ENCODE measurements around the gene APOL1. TPM values are rescaled to one million over a fixed set of nuclear protein-coding genes. Genes with fewer than 3 reads are reported as not detected.
"Not testable (repeated sequence)": the region's sequence is repeated elsewhere in the genome, so short reads cannot be mapped to it uniquely, and the experiment has no call there.

The APOL1 gene
- total RNA-seq, 1 donor from 2014 or later: 4.7 TPM

- Histone ChIP-seq H3K27ac (ENCODE audit: low read depth, low read length) (peak overlapping the region; percentile 82), H3K36me3 (ENCODE audit: control insufficient read depth in 3 of 3, insufficient read depth in 3 of 3, low read length in 3 of 3) (no peaks in the 10 kb centered on the region), H3K9me3 (ENCODE audit: control insufficient read depth in 3 of 3, low read length in 3 of 3) (no peaks in the 10 kb centered on the region), H3K9ac (ENCODE audit: low read depth in 1 of 3, low read length in 3 of 3) (peak overlapping the region; percentile 55 to 71 (median 65)), H3K4me3 (ENCODE audit: low read length in 3 of 3) (peak overlapping the region; percentile 63 to 81 (median 72)), H3K27me3 (ENCODE audit: control insufficient read depth in 3 of 3, insufficient read depth in 3 of 3, low read length in 3 of 3) (peaks cover 0 to 3% (median 0%) of the 10 kb centered on the region in 3 donors), H3K4me1 (ENCODE audit: control insufficient read depth in 3 of 3, insufficient read depth in 3 of 3, low read length in 3 of 3) (peaks cover 24 to 29% (median 26%) of the 10 kb centered on the region in 3 donors)
Observed at GRCh38 chr22:36253523-36254490, 874 bp downstream of the APOL1 start.

GRCh38 chr22:36255572-36255971 is 2.6 kb downstream of the APOL1 start:
- H3K36me3 ChIP-seq (ENCODE audit: control insufficient read depth in 3 of 3, insufficient read depth in 3 of 3, low read length in 3 of 3); H3K9ac ChIP-seq (ENCODE audit: low read depth in 1 of 3, low read length in 3 of 3); H3K27me3 ChIP-seq (ENCODE audit: control insufficient read depth in 3 of 3, insufficient read depth in 3 of 3, low read length in 3 of 3); H3K9me3 ChIP-seq (ENCODE audit: control insufficient read depth in 3 of 3, low read length in 3 of 3): not testable (repeated sequence)
- H3K4me3 ChIP-seq (ENCODE audit: low read length in 3 of 3): peak overlapping the region in 1 of 3 donors; percentile 48
- peaks cover 26 to 36% (median 29%) of the 10 kb centered on the region in 3 donors for H3K4me1 ChIP-seq (ENCODE audit: control insufficient read depth in 3 of 3, insufficient read depth in 3 of 3, low read length in 3 of 3)
- peak overlapping the region; percentile 82 for H3K27ac ChIP-seq (ENCODE audit: low read depth, low read length)

- peaks cover 0 to 3% (median 0%) of the 10 kb centered on the region in 3 donors for H3K27me3 ChIP-seq (ENCODE audit: control insufficient read depth in 3 of 3, insufficient read depth in 3 of 3, low read length in 3 of 3)
- H3K4me1 ChIP-seq (ENCODE audit: control insufficient read depth in 3 of 3, insufficient read depth in 3 of 3, low read length in 3 of 3): peaks cover 26 to 36% (median 29%) of the 10 kb centered on the region in 3 donors
- H3K27ac ChIP-seq (ENCODE audit: low read depth, low read length): no peak overlapping the region
- no peak overlapping the region for H3K9ac ChIP-seq (ENCODE audit: low read depth in 1 of 3, low read length in 3 of 3)
- H3K4me3 ChIP-seq (ENCODE audit: low read length in 3 of 3): no peak overlapping the region
- peaks cover 0 to 4% (median 0%) of the 10 kb centered on the region in 3 donors for H3K36me3 ChIP-seq (ENCODE audit: control insufficient read depth in 3 of 3, insufficient read depth in 3 of 3, low read length in 3 of 3)
- no peaks in the 10 kb centered on the region for H3K9me3 ChIP-seq (ENCODE audit: control insufficient read depth in 3 of 3, low read length in 3 of 3)
Observed at GRCh38 chr22:36256478-36256877, 3.5 kb downstream of the APOL1 start.

- Histone ChIP-seq H3K9me3 (ENCODE audit: control insufficient read depth in 3 of 3, low read length in 3 of 3) (no peaks in the 10 kb centered on the region), H3K27ac (ENCODE audit: low read depth, low read length) (no peak overlapping the region), H3K9ac (ENCODE audit: low read depth in 1 of 3, low read length in 3 of 3) (no peak overlapping the region), H3K27me3 (ENCODE audit: control insufficient read depth in 3 of 3, insufficient read depth in 3 of 3, low read length in 3 of 3) (peaks cover 0 to 3% (median 0%) of the 10 kb centered on the region in 3 donors), H3K4me3 (ENCODE audit: low read length in 3 of 3) (no peak overlapping the region), H3K36me3 (ENCODE audit: control insufficient read depth in 3 of 3, insufficient read depth in 3 of 3, low read length in 3 of 3) (peaks cover 0 to 4% (median 0%) of the 10 kb centered on the region in 3 donors), H3K4me1 (ENCODE audit: control insufficient read depth in 3 of 3, insufficient read depth in 3 of 3, low read length in 3 of 3) (peaks cover 26 to 36% (median 29%) of the 10 kb centered on the region in 3 donors)
Observed at GRCh38 chr22:36257308-36257707, 4.4 kb downstream of the APOL1 start.

GRCh38 chr22:36257948-36258670 is 5.2 kb downstream of the APOL1 start:
- H3K9me3 ChIP-seq (ENCODE audit: control insufficient read depth in 3 of 3, low read length in 3 of 3): no peaks in the 10 kb centered on the region
- no peak overlapping the region for H3K4me3 ChIP-seq (ENCODE audit: low read length in 3 of 3)
- peaks cover 0 to 3% (median 0%) of the 10 kb centered on the region in 3 donors for H3K27me3 ChIP-seq (ENCODE audit: control insufficient read depth in 3 of 3, insufficient read depth in 3 of 3, low read length in 3 of 3)
- no peak overlapping the region for H3K27ac ChIP-seq (ENCODE audit: low read depth, low read length)
- H3K36me3 ChIP-seq (ENCODE audit: control insufficient read depth in 3 of 3, insufficient read depth in 3 of 3, low read length in 3 of 3): peaks cover 0 to 8% (median 0%) of the 10 kb centered on the region in 3 donors
- H3K4me1 ChIP-seq (ENCODE audit: control insufficient read depth in 3 of 3, insufficient read depth in 3 of 3, low read length in 3 of 3): peaks cover 19 to 31% (median 25%) of the 10 kb centered on the region in 3 donors
- H3K9ac ChIP-seq (ENCODE audit: low read depth in 1 of 3, low read length in 3 of 3): no peak overlapping the region

- peaks cover 0 to 8% (median 0%) of the 10 kb centered on the region in 3 donors for H3K36me3 ChIP-seq (ENCODE audit: control insufficient read depth in 3 of 3, insufficient read depth in 3 of 3, low read length in 3 of 3)
- no peaks in the 10 kb centered on the region for H3K9me3 ChIP-seq (ENCODE audit: control insufficient read depth in 3 of 3, low read length in 3 of 3)
- peak overlapping the region in 1 of 3 donors; percentile 5 for H3K9ac ChIP-seq (ENCODE audit: low read depth in 1 of 3, low read length in 3 of 3)
- H3K27me3 ChIP-seq (ENCODE audit: control insufficient read depth in 3 of 3, insufficient read depth in 3 of 3, low read length in 3 of 3): no peaks in the 10 kb centered on the region
- peaks cover 12 to 22% (median 19%) of the 10 kb centered on the region in 3 donors for H3K4me1 ChIP-seq (ENCODE audit: control insufficient read depth in 3 of 3, insufficient read depth in 3 of 3, low read length in 3 of 3)
- H3K4me3 ChIP-seq (ENCODE audit: low read length in 3 of 3): no peak overlapping the region
- H3K27ac ChIP-seq (ENCODE audit: low read depth, low read length): peak overlapping the region; percentile 13
Observed at GRCh38 chr22:36258701-36259614, 6.0 kb downstream of the APOL1 start.

- no peaks in the 10 kb centered on the region for H3K9me3 ChIP-seq (ENCODE audit: control insufficient read depth in 3 of 3, low read length in 3 of 3)
- H3K36me3 ChIP-seq (ENCODE audit: control insufficient read depth in 3 of 3, insufficient read depth in 3 of 3, low read length in 3 of 3): peaks cover 0 to 8% (median 0%) of the 10 kb centered on the region in 3 donors
- no peak overlapping the region for H3K9ac ChIP-seq (ENCODE audit: low read depth in 1 of 3, low read length in 3 of 3)
- peak overlapping the region; percentile 13 for H3K27ac ChIP-seq (ENCODE audit: low read depth, low read length)
- peaks cover 6 to 17% (median 17%) of the 10 kb centered on the region in 3 donors for H3K4me1 ChIP-seq (ENCODE audit: control insufficient read depth in 3 of 3, insufficient read depth in 3 of 3, low read length in 3 of 3)
- H3K27me3 ChIP-seq (ENCODE audit: control insufficient read depth in 3 of 3, insufficient read depth in 3 of 3, low read length in 3 of 3): no peaks in the 10 kb centered on the region
- no peak overlapping the region for H3K4me3 ChIP-seq (ENCODE audit: low read length in 3 of 3)
Observed at GRCh38 chr22:36259615-36260300, 6.8 kb downstream of the APOL1 start.

GRCh38 chr22:36261675-36262074 is 8.7 kb downstream of the APOL1 start:
- not testable (repeated sequence) for H3K27me3 ChIP-seq (ENCODE audit: control insufficient read depth in 3 of 3, insufficient read depth in 3 of 3, low read length in 3 of 3); H3K9me3 ChIP-seq (ENCODE audit: control insufficient read depth in 3 of 3, low read length in 3 of 3); H3K27ac ChIP-seq (ENCODE audit: low read depth, low read length); H3K4me3 ChIP-seq (ENCODE audit: low read length in 3 of 3); H3K9ac ChIP-seq (ENCODE audit: low read depth in 1 of 3, low read length in 3 of 3)
- peaks cover 2 to 17% (median 8%) of the 10 kb centered on the region in 3 donors for H3K36me3 ChIP-seq (ENCODE audit: control insufficient read depth in 3 of 3, insufficient read depth in 3 of 3, low read length in 3 of 3)
- H3K4me1 ChIP-seq (ENCODE audit: control insufficient read depth in 3 of 3, insufficient read depth in 3 of 3, low read length in 3 of 3): peaks cover 0 to 11% (median 9%) of the 10 kb centered on the region in 3 donors

GRCh38 chr22:36262307-36262706 is 9.4 kb downstream of the APOL1 start:
- not testable (repeated sequence) for H3K9ac ChIP-seq (ENCODE audit: low read depth in 1 of 3, low read length in 3 of 3); H3K4me3 ChIP-seq (ENCODE audit: low read length in 3 of 3); H3K27me3 ChIP-seq (ENCODE audit: control insufficient read depth in 3 of 3, insufficient read depth in 3 of 3, low read length in 3 of 3); H3K27ac ChIP-seq (ENCODE audit: low read depth, low read length); H3K9me3 ChIP-seq (ENCODE audit: control insufficient read depth in 3 of 3, low read length in 3 of 3)
- H3K4me1 ChIP-seq (ENCODE audit: control insufficient read depth in 3 of 3, insufficient read depth in 3 of 3, low read length in 3 of 3): peaks cover 0 to 11% (median 9%) of the 10 kb centered on the region in 3 donors
- peaks cover 2 to 17% (median 12%) of the 10 kb centered on the region in 3 donors for H3K36me3 ChIP-seq (ENCODE audit: control insufficient read depth in 3 of 3, insufficient read depth in 3 of 3, low read length in 3 of 3)
